Neuron (in vitro differentiated cells): ENCODE results near the gene HHIP.

Source experiments
- H2AFZ ChIP-seq: one replicate; pipeline ENCODE4 v1.6.1; 2013; ENCODE audit warnings: low read depth, mild to moderate bottlenecking, inconsistent platforms, low read length, moderate library complexity
- H3K27me3 ChIP-seq: one replicate; pipeline ENCODE4 v1.6.1; 2013; ENCODE audit warnings: low read length; ENCODE audit not compliant: insufficient read depth
- H3K36me3 ChIP-seq: one replicate; pipeline ENCODE4 v1.6.1; 2013; ENCODE audit warnings: low read length; ENCODE audit not compliant: insufficient read depth
- H3K4me1 ChIP-seq: one replicate; pipeline ENCODE4 v1.6.1; 2013; ENCODE audit warnings: low read length; ENCODE audit not compliant: insufficient read depth
- H3K4me3 ChIP-seq: 2 replicates; pipeline ENCODE4 v1.5.1; 2013; ENCODE audit warnings: mild to moderate bottlenecking, low read length, moderate library complexity
- H3K9me3 ChIP-seq: one replicate; pipeline ENCODE4 v1.6.1; 2013; ENCODE audit warnings: low read length

Gene HHIP

GRCh38 chr4:144647095-144647561 is 1.2 kb downstream of the HHIP start:
- H3K27me3 ChIP-seq, result no peaks in the 10 kb centered on the region
- H3K4me1 ChIP-seq, result peaks cover 47% of the 10 kb centered on the region
- H2AFZ ChIP-seq, result peak overlapping the region; percentile 91
- no peaks in the 10 kb centered on the region for H3K36me3 ChIP-seq
- peak overlapping the region; percentile 49 for H3K4me3 ChIP-seq
- no peaks in the 10 kb centered on the region for H3K9me3 ChIP-seq

- Histone ChIP-seq H2AFZ (peak overlapping the region; percentile 91), H3K36me3 (no peaks in the 10 kb centered on the region), H3K4me1 (peaks cover 49% of the 10 kb centered on the region), H3K27me3 (no peaks in the 10 kb centered on the region), H3K9me3 (no peaks in the 10 kb centered on the region), H3K4me3 (peak overlapping the region; percentile 49)
Measured at GRCh38 chr4:144647590-144647989, 1.6 kb downstream of the HHIP start.

- no peaks in the 10 kb centered on the region for H3K36me3 ChIP-seq
- H3K4me1 ChIP-seq, result peaks cover 49% of the 10 kb centered on the region
- no peaks in the 10 kb centered on the region for H3K9me3 ChIP-seq
- H3K27me3 ChIP-seq, result no peaks in the 10 kb centered on the region
- peak overlapping the region; percentile 49 for H3K4me3 ChIP-seq
- H2AFZ ChIP-seq, result no peak overlapping the region
Measured at GRCh38 chr4:144648042-144648441, 2.1 kb downstream of the HHIP start.

GRCh38 chr4:144649646-144650045 is 3.7 kb downstream of the HHIP start:
- Histone ChIP-seq H3K4me1 (peaks cover 49% of the 10 kb centered on the region), H3K27me3 (no peaks in the 10 kb centered on the region), H3K36me3 (no peaks in the 10 kb centered on the region), H3K4me3 (no peak overlapping the region), H2AFZ (no peak overlapping the region), H3K9me3 (no peaks in the 10 kb centered on the region)

GRCh38 chr4:144650311-144651005 is 4.5 kb downstream of the HHIP start:
- Histone ChIP-seq H3K27me3 (no peaks in the 10 kb centered on the region), H3K4me3 (no peak overlapping the region)

GRCh38 chr4:144653781-144654545 is 8.0 kb downstream of the HHIP start:
- no peaks in the 10 kb centered on the region for H3K27me3 ChIP-seq
- peaks cover 24% of the 10 kb centered on the region for H3K4me1 ChIP-seq
- no peak overlapping the region for H2AFZ ChIP-seq
- no peaks in the 10 kb centered on the region for H3K9me3 ChIP-seq
- H3K36me3 ChIP-seq, result no peaks in the 10 kb centered on the region
- H3K4me3 ChIP-seq, result no peak overlapping the region

More at GRCh38 chr4:144650311-144651005, 4.5 kb downstream of the HHIP start:
- H3K4me1 ChIP-seq, result peaks cover 49% of the 10 kb centered on the region
- H2AFZ ChIP-seq, result no peak overlapping the region
- H3K36me3 ChIP-seq, result no peaks in the 10 kb centered on the region
- H3K9me3 ChIP-seq, result no peaks in the 10 kb centered on the region

GRCh38 chr4:144655491-144655890 is 9.5 kb downstream of the HHIP start:
- H3K27me3 ChIP-seq, result no peaks in the 10 kb centered on the region
- no peaks in the 10 kb centered on the region for H3K36me3 ChIP-seq
- H3K4me1 ChIP-seq, result peaks cover 9% of the 10 kb centered on the region
- no peaks in the 10 kb centered on the region for H3K9me3 ChIP-seq
- H2AFZ ChIP-seq, result no peak overlapping the region
- H3K4me3 ChIP-seq, result no peak overlapping the region

- H2AFZ ChIP-seq, result no peak overlapping the region
- H3K4me3 ChIP-seq, result no peak overlapping the region
- H3K27me3 ChIP-seq, result no peaks in the 10 kb centered on the region
- H3K36me3 ChIP-seq, result no peaks in the 10 kb centered on the region
- peaks cover 3% of the 10 kb centered on the region for H3K4me1 ChIP-seq
- H3K9me3 ChIP-seq, result no peaks in the 10 kb centered on the region
Measured at GRCh38 chr4:144656850-144657249, 10.9 kb downstream of the HHIP start.

- Histone ChIP-seq H3K4me3 (no peak overlapping the region), H3K27me3 (no peaks in the 10 kb centered on the region), H2AFZ (no peak overlapping the region), H3K36me3 (no peaks in the 10 kb centered on the region), H3K9me3 (no peaks in the 10 kb centered on the region), H3K4me1 (no peaks in the 10 kb centered on the region)
Measured at GRCh38 chr4:144658015-144658567, 12.1 kb downstream of the HHIP start.

GRCh38 chr4:144658903-144659302 is 12.9 kb downstream of the HHIP start:
- H3K27me3 ChIP-seq, result no peaks in the 10 kb centered on the region
- H3K36me3 ChIP-seq, result no peaks in the 10 kb centered on the region
- H3K4me1 ChIP-seq, result no peaks in the 10 kb centered on the region
- H3K4me3 ChIP-seq, result no peak overlapping the region
- no peak overlapping the region for H2AFZ ChIP-seq
- no peaks in the 10 kb centered on the region for H3K9me3 ChIP-seq

GRCh38 chr4:144659447-144659846 is 13.5 kb downstream of the HHIP start:
- Histone ChIP-seq H2AFZ (no peak overlapping the region), H3K9me3 (no peaks in the 10 kb centered on the region), H3K4me1 (peaks cover 4% of the 10 kb centered on the region), H3K36me3 (no peaks in the 10 kb centered on the region), H3K4me3 (no peak overlapping the region), H3K27me3 (no peaks in the 10 kb centered on the region)

- no peaks in the 10 kb centered on the region for H3K9me3 ChIP-seq
- no peaks in the 10 kb centered on the region for H3K36me3 ChIP-seq
- no peak overlapping the region for H2AFZ ChIP-seq
- H3K4me3 ChIP-seq, result no peak overlapping the region
- no peaks in the 10 kb centered on the region for H3K27me3 ChIP-seq
- H3K4me1 ChIP-seq, result peaks cover 4% of the 10 kb centered on the region
Measured at GRCh38 chr4:144663834-144664475, 18.0 kb downstream of the HHIP start.
